ENCODE measurements around the gene TMEM154.

The TMEM154 gene

GRCh38 chr4:152679414-152680281 lies at the start of gene TMEM154:
Gene TMEM154 (minus strand): TSS chr4:152679997. CDS start chr4:152679933, 64 bp downstream.
- peak; percentile 9 to 54 (median 28) for DNase-seq

GRCh38 chr4:152729466-152729865 lies 49.7 kb upstream of the TMEM154 start:
- DNase-seq: no peak

GRCh38 chr4:152728343-152728742 lies 48.5 kb upstream of the TMEM154 start:
- DNase-seq: no peak

GRCh38 chr4:152727784-152728183 lies 48.0 kb upstream of the TMEM154 start:
- DNase-seq: no peak

- DNase-seq: no peak
Measured at GRCh38 chr4:152724494-152724893, 44.7 kb upstream of the TMEM154 start.

- DNase-seq: no peak
Measured at GRCh38 chr4:152723236-152723635, 43.4 kb upstream of the TMEM154 start.

GRCh38 chr4:152719801-152720556 lies 40.2 kb upstream of the TMEM154 start:
- no peak for DNase-seq

GRCh38 chr4:152719291-152719690 lies 39.5 kb upstream of the TMEM154 start:
- no peak for DNase-seq

- no peak for DNase-seq
Measured at GRCh38 chr4:152715076-152715475, 35.3 kb upstream of the TMEM154 start.

- DNase-seq: no peak
Measured at GRCh38 chr4:152713951-152714705, 34.3 kb upstream of the TMEM154 start.

- no peak for DNase-seq
Measured at GRCh38 chr4:152709675-152710438, 30.1 kb upstream of the TMEM154 start.

GRCh38 chr4:152708796-152709195 lies 29.0 kb upstream of the TMEM154 start:
- DNase-seq: no peak

- DNase-seq: no peak
Measured at GRCh38 chr4:152708361-152708760, 28.6 kb upstream of the TMEM154 start.

GRCh38 chr4:152707632-152708031 lies 27.8 kb upstream of the TMEM154 start:
- no peak for DNase-seq

- no peak for DNase-seq
Measured at GRCh38 chr4:152705903-152706302, 26.1 kb upstream of the TMEM154 start.

GRCh38 chr4:152704788-152705187 lies 25.0 kb upstream of the TMEM154 start:
- DNase-seq: no peak

- DNase-seq: no peak
Measured at GRCh38 chr4:152700151-152700550, 20.4 kb upstream of the TMEM154 start.

- no peak for DNase-seq
Measured at GRCh38 chr4:152699313-152699712, 19.5 kb upstream of the TMEM154 start.

- no peak for DNase-seq
Measured at GRCh38 chr4:152698089-152698499, 18.3 kb upstream of the TMEM154 start.

GRCh38 chr4:152697284-152698088 lies 17.7 kb upstream of the TMEM154 start:
- DNase-seq: no peak

GRCh38 chr4:152696764-152697261 lies 17.0 kb upstream of the TMEM154 start:
- DNase-seq: peak; percentile 9 to 36 (median 26)
